GM12891 (cell line): ENCODE results near the gene RAB11FIP3.

Experiments
- DNase-seq: peaks from one replicate; pipeline ENCODE4 v3.0.0; 2011; ENCODE audit warnings: low spot score; ENCODE audit not compliant: insufficient read length
- FAIRE-seq: peaks from 2 replicates; lab custom pipeline; 2011; peaks lifted over from hg19 to GRCh38; lab: Jason Lieb, UNC
- PAX5 ChIP-seq: IDR thresholded peaks from 2 replicates; pipeline ENCODE4 v1.6.1; 2011; ENCODE audit warnings: low read length, moderate library complexity, mild to moderate bottlenecking; ENCODE audit not compliant: insufficient read depth, severe bottlenecking
- POLR2A ChIP-seq: IDR thresholded peaks from 2 replicates; pipeline ENCODE4 v1.6.1; 2011; ENCODE audit warnings: low read depth, low read length, control low read depth
- POLR2AphosphoS5 ChIP-seq: IDR thresholded peaks from 2 replicates; pipeline ENCODE4 v1.6.1; 2011; ENCODE audit warnings: low read depth, low read length, control low read depth
- POU2F2 ChIP-seq: IDR thresholded peaks from 2 replicates; pipeline ENCODE4 v1.6.1; 2011; ENCODE audit warnings: low read depth, mild to moderate bottlenecking, control low read depth, low read length, moderate library complexity
- SPI1 ChIP-seq: IDR thresholded peaks from 2 replicates; pipeline ENCODE4 v1.6.1; 2011; ENCODE audit warnings: low read depth, low read length, control low read depth
- TAF1 ChIP-seq: IDR thresholded peaks from 2 replicates; pipeline ENCODE4 v1.6.1; 2011; ENCODE audit warnings: low read depth, low read length, control low read depth

RAB11FIP3 gene

GRCh38 chr16:425740-426114 is 278 bp downstream of the RAB11FIP3 start:
- FAIRE-seq (peak; percentile 35), DNase-seq (peak; percentile 50)
- TF ChIP-seq TAF1 (no peak), POU2F2 (no peak), POLR2A (no peak), POLR2AphosphoS5 (no peak)

- no peak for FAIRE-seq
- no peak for DNase-seq
- TF ChIP-seq TAF1 (no peak), POLR2A (no peak), POU2F2 (no peak), SPI1 (no peak), POLR2AphosphoS5 (no peak), PAX5 (no peak)
Observed at GRCh38 chr16:426115-426905, 861 bp downstream of the RAB11FIP3 start.

DNA sequence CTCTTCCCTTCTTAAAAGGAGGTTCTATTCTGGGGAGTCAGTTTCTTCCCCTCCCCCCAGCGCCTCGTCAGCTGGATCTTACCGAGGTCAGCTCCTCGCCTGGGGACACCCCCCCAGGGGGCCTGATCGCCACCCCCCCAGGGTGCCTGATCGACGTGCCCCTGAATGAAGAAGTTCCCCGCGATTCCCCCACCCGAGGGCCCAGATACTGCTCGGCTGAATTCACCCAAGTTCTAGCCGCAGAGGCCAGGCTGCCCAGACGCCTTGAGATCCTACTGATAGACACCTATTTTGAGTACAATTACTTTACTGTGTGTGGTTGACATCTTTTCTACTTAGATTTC is 1.4 kb downstream of the RAB11FIP3 start:
- TF ChIP-seq PAX5 (no peak), TAF1 (no peak), POU2F2 (no peak), SPI1 (no peak)
- DNase-seq (no peak), FAIRE-seq (no peak)

DNA sequence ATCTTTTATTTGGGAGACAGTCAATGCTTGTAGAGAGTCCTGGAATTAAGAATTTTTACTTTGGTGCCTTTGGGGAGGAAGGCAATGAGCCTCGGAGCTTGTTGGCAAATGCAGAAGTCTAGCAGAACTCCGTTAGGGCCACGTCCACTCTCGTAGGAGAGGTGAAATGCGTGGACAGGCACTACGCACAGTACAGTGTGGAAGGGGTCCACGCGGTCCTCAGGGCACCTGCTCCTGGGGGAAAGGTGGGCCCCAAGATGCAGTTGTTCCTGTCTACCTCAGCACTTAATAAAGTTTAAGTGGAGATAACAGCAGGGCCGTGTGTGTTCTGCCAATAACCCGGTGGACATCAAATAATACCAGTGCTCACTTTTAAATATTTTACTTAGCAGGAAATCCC is 1.8 kb downstream of the RAB11FIP3 start:
- no peak for FAIRE-seq
- TF ChIP-seq POLR2A = no peak
- no peak for TF ChIP-seq POU2F2
- TF ChIP-seq TAF1 = no peak
- TF ChIP-seq PAX5 = no peak
- no peak for TF ChIP-seq POLR2AphosphoS5
- DNase-seq = no peak

GRCh38 chr16:430904-431303 is 5.5 kb downstream of the RAB11FIP3 start:
- no peak for TF ChIP-seq SPI1
- no peak for FAIRE-seq
- DNase-seq = no peak

- DNase-seq = no peak
- no peak for FAIRE-seq
- TF ChIP-seq PAX5 = no peak
- TF ChIP-seq POLR2A = no peak
Observed at GRCh38 chr16:440627-441026, 15.2 kb downstream of the RAB11FIP3 start.

- DNase-seq = no peak
- TF ChIP-seq TAF1 (no peak), POLR2A (no peak), POLR2AphosphoS5 (no peak), SPI1 (no peak), POU2F2 (no peak), PAX5 (no peak)
- no peak for FAIRE-seq
Observed at GRCh38 chr16:441447-441846, 16.0 kb downstream of the RAB11FIP3 start.

GRCh38 chr16:442976-443375 is 17.5 kb downstream of the RAB11FIP3 start:
- DNase-seq (no peak), FAIRE-seq (no peak)
- TF ChIP-seq POU2F2 = no peak
- no peak for TF ChIP-seq POLR2A
- TF ChIP-seq TAF1 = no peak
- no peak for TF ChIP-seq POLR2AphosphoS5
- TF ChIP-seq SPI1 = no peak
- no peak for TF ChIP-seq PAX5

DNA sequence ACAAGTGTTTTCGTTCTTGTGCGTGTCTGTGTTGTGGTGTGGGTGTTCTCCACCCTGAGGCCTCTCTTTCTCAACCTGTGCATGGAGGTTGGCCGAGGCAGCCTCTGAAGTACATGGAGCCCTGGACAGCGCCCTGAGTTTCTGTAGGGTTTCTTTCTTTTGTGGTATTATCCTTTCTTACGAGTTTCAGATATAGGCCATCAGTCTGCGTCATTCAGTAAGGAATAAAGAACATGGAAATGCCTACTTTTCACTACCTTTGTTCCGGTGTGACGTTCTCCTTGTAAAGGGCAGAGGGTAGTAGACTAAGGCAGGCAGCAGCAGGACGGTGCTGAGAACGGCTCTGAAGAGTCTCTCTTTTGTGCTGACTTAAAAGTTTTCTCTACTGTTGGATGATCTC is 18.6 kb downstream of the RAB11FIP3 start:
- FAIRE-seq = no peak
- TF ChIP-seq POLR2A = no peak
- no peak for TF ChIP-seq POLR2AphosphoS5
- no peak for TF ChIP-seq TAF1
- TF ChIP-seq POU2F2 = no peak
- TF ChIP-seq PAX5 = no peak
- no peak for TF ChIP-seq SPI1
- DNase-seq = no peak

DNA sequence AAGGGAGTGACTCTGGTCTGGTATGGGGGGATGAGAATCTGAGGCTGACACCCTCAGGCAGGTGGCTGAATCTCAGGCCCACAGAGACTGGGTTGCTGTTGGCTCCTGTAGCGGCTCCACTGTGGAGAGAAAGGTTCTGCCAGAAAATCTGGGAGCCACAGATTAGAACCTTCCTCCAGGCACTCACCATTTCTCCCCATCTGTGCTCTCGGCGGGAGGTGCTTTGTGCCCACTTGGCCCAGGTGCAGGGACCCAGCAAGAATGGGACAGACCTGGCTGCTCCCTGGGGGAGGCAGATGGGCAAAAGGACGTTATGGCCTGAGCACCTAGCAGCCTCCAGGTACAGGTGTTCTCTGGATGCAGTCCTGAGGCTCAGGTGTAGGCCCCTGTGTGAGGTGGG is 20.1 kb downstream of the RAB11FIP3 start:
- no peak for DNase-seq
- FAIRE-seq = no peak
- TF ChIP-seq TAF1 (no peak), POLR2AphosphoS5 (no peak)

DNA sequence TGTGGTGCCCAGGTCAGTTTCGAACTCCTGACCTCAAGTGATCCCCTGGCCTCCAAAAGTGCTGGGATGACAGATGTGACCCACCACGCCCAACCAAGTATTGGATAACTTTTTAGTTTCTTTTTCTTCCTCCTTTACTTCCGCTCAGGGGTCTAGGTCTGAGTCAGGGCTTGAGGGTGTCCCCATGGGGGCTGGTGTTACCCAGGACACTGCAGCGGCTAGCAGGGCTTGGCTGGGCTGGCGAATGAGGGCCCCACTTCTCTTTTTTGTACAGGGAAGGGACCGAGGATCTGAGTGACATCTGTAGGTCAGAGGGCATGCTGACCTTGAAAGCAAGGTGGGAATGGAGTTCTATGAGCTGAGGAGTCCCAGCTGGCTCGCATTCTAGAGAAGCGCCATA is 24.9 kb downstream of the RAB11FIP3 start:
- peak; percentile 61 for DNase-seq
- peak; percentile 71 for TF ChIP-seq SPI1
- TF ChIP-seq PAX5 = no peak
- no peak for FAIRE-seq
